ENCODE data around the gene PCDHA1.
A peak's percentile ranks its signal among the peaks of the same experiment; 100 is the strongest.
"Not testable (repeated sequence)": the region's sequence is repeated elsewhere in the genome, so short reads cannot be mapped to it uniquely, and the experiment has no call there.

PCDHA1 gene

DNA sequence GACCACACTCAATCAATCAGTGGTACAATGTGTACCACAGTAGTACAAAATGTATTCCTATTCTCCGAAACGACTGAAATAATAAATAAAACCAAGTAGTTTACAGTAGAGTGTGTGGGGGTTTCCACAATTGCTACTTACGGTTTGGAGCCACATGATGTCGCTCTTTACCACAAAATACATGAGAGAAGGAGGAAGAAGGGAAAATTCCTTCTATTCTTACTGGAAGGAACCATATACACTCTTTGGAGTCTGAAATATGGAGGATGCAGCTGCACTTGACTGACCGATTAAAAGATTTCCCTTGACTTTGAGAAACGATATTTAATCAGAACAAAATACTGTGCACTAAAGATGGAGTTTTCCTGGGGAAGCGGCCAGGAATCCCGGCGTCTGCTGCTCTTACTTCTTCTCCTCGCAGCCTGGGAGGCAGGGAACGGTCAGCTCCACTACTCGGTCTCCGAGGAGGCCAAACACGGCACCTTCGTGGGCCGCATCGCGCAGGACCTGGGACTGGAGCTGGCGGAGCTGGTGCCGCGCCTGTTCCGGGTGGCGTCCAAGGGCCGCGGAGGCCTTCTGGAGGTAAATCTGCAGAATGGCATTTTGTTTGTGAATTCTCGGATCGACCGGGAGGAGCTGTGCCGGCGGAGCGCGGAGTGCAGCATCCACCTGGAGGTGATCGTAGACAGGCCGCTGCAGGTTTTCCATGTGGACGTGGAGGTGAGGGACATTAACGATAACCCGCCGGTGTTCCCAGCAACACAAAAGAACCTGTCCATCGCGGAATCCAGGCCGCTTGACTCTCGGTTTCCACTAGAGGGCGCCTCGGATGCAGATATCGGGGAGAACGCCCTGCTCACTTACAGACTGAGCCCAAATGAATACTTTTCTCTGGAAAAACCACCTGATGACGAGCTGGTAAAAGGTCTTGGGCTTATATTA, 21.2 kb downstream of the PCDHA1 start, which contains the start of gene PCDHA4:
Gene PCDHA4 (plus strand): TSS at position 235 of the 942 bp plus-strand sequence.
- no peak within 1 kb of the TSS for H3K4me3 ChIP-seq (ENCODE audit: low read length)
- no peak for DNase-seq (ENCODE audit: low read depth, low spot score)

DNA sequence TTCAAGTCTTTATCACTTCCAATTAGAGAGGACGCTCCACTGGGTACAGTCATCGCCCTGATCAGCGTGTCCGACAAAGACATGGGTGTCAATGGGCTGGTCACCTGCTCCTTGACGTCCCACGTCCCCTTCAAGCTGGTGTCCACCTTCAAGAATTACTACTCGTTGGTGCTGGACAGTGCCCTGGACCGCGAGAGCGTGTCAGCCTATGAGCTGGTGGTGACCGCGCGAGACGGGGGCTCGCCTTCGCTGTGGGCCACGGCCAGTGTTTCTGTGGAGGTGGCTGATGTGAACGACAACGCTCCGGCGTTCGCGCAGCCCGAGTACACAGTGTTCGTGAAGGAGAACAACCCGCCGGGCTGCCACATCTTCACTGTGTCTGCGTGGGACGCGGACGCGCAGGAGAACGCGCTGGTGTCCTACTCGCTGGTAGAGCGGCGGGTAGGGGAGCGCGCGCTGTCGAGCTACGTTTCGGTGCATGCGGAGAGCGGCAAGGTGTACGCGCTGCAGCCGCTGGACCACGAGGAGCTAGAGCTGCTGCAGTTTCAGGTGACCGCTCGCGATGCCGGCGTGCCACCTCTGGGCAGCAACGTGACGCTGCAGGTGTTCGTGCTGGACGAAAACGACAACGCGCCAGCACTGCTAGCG, 22.4 kb downstream of the PCDHA1 start:
- not testable (repeated sequence) for DNase-seq (ENCODE audit: low read depth, low spot score); H3K4me3 ChIP-seq (ENCODE audit: low read length)

DNA sequence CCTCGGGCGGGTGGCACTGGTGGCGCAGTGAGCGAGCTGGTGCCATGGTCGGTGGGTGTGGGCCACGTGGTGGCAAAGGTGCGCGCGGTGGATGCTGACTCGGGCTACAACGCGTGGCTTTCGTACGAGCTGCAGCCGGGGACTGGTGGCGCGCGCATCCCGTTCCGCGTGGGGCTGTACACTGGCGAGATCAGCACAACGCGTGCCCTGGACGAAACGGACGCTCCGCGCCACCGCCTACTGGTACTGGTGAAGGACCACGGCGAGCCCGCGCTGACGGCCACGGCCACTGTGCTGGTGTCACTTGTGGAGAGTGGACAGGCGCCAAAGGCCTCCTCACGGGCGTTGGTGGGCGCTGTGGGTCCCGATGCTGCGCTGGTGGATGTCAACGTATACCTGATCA, 22.9 kb downstream of the PCDHA1 start:
- H3K4me3 ChIP-seq (ENCODE audit: low read length) = no peak overlapping the region
- DNase-seq (ENCODE audit: low read depth, low spot score) = no peak

DNA sequence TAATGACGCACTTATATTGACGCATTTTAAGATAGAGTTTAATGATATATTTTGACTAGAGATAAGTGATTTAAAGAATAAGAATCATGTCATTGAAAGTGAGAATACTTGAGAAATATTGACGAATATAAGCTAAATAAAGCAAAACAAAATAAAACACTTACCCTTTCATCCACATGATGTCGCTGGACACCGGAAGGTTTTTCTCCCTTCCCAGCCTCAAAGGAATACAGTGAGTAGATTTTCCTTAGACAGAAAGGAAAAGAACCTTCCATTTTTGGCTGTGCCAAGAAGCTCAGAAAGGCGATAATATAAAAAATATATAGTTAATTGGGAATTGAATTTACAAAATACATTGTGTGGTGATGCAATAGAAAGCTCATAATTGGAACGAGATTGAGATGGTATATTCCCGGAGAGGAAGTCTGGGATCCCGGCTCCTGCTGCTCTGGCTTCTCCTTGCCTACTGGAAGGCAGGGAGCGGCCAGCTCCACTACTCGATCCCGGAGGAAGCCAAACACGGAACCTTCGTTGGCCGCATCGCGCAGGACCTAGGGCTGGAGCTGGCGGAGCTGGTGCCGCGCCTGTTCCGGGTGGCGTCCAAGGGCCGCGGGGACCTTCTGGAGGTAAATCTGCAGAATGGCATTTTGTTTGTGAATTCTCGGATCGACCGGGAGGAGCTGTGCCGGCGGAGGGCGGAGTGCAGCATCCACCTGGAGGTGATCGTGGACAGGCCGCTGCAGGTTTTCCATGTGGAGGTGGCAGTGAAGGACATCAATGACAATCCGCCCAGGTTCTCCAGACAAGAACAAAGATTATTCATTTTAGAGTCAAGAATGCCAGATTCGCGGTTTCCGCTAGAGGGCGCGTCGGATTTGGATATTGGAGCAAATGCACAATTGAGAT, 35.7 kb downstream of the PCDHA1 start, which contains the start of gene PCDHA5:
Gene PCDHA5 (plus strand): TSS at position 239 of the 906 bp plus-strand sequence.
- peak; percentile 37 for DNase-seq (ENCODE audit: low read depth, low spot score)
- H3K4me3 ChIP-seq (ENCODE audit: low read length) = no peak within 1 kb of the TSS

DNA sequence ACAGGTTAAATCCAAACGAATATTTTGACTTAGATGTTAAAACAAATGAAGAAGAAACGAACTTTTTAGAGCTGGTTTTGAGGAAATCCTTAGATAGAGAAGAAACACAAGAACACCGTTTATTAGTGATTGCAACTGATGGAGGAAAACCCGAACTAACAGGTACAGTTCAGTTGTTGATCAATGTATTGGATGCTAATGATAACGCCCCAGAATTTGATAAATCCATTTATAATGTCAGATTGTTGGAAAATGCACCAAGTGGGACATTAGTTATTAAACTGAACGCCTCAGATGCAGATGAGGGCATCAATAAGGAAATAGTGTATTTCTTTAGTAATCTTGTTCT, 36.3 kb downstream of the PCDHA1 start:
- no peak overlapping the region for H3K4me3 ChIP-seq (ENCODE audit: low read length)
- DNase-seq (ENCODE audit: low read depth, low spot score) = no peak

DNA sequence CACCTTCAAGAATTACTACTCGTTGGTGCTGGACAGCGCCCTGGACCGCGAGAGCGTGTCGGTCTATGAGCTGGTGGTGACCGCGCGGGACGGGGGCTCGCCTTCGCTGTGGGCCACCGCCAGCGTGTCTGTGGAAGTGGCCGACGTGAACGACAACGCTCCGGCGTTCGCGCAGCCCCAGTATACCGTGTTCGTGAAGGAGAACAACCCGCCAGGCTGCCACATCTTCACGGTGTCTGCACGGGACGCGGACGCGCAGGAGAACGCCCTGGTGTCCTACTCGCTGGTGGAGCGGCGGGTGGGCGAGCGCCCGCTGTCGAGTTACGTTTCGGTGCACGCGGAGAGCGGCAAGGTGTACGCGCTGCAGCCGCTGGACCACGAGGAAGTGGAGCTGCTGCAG, 37.0 kb downstream of the PCDHA1 start:
- not testable (repeated sequence) for H3K4me3 ChIP-seq (ENCODE audit: low read length); DNase-seq (ENCODE audit: low read depth, low spot score)

DNA sequence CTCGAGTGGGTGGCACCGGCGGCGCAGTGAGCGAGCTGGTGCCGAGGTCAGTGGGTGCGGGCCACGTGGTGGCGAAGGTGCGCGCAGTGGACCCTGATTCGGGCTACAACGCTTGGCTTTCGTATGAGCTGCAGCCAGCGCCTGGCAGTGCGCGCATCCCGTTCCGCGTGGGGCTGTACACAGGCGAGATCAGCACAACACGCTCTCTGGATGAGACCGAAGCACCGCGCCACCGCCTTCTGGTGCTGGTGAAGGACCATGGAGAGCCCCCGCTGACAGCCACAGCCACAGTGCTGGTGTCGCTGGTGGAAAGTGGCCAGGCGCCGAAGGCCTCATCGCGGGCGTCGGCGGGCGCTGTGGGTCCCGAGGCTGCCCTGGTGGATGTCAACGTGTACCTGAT, 37.5 kb downstream of the PCDHA1 start:
- H3K4me3 ChIP-seq (ENCODE audit: low read length) = no peak overlapping the region
- DNase-seq (ENCODE audit: low read depth, low spot score) = no peak

DNA sequence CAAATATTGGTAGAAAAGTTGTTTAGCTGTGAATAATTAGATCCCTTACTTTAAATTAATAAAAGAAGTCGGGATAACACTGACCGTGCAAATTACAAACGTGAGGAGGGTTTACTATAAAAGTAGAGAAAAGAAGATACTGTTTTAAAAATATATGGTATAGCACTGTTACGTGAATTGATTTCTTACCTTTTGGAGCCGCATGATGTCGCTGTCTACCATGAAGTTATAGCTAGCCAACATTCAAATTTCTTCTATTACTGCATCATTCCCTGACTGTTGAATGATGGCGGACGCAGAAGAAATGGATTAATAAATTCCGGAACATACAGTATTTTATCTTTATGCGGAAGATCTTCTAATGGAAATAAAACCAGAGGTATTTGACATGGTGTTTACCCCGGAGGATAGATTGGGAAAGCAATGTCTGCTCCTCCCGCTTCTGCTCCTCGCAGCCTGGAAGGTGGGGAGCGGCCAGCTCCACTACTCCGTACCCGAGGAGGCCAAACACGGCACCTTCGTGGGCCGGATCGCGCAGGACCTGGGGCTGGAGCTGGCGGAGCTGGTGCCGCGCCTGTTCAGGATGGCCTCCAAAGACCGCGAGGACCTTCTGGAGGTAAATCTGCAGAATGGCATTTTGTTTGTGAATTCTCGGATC, 41.9 kb downstream of the PCDHA1 start, which contains the start of gene PCDHA6:
Gene PCDHA6 (plus strand): TSS at position 257 of the 658 bp plus-strand sequence. CDS start 132 bp downstream, at position 389.
- no peak for DNase-seq (ENCODE audit: low read depth, low spot score)
- H3K4me3 ChIP-seq (ENCODE audit: low read length) = no peak within 1 kb of the TSS

DNA sequence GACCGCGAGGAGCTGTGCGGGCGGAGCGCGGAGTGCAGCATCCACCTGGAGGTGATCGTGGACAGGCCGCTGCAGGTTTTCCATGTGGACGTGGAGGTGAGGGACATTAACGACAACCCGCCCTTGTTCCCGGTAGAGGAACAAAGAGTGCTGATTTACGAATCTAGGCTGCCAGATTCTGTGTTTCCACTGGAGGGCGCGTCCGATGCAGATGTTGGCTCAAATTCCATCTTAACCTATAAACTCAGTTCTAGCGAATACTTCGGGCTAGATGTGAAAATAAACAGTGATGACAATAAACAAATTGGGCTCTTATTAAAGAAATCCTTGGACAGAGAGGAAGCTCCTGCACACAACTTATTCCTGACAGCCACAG, 42.4 kb downstream of the PCDHA1 start:
- no peak overlapping the region for H3K4me3 ChIP-seq (ENCODE audit: low read length)
- no peak for DNase-seq (ENCODE audit: low read depth, low spot score)

DNA sequence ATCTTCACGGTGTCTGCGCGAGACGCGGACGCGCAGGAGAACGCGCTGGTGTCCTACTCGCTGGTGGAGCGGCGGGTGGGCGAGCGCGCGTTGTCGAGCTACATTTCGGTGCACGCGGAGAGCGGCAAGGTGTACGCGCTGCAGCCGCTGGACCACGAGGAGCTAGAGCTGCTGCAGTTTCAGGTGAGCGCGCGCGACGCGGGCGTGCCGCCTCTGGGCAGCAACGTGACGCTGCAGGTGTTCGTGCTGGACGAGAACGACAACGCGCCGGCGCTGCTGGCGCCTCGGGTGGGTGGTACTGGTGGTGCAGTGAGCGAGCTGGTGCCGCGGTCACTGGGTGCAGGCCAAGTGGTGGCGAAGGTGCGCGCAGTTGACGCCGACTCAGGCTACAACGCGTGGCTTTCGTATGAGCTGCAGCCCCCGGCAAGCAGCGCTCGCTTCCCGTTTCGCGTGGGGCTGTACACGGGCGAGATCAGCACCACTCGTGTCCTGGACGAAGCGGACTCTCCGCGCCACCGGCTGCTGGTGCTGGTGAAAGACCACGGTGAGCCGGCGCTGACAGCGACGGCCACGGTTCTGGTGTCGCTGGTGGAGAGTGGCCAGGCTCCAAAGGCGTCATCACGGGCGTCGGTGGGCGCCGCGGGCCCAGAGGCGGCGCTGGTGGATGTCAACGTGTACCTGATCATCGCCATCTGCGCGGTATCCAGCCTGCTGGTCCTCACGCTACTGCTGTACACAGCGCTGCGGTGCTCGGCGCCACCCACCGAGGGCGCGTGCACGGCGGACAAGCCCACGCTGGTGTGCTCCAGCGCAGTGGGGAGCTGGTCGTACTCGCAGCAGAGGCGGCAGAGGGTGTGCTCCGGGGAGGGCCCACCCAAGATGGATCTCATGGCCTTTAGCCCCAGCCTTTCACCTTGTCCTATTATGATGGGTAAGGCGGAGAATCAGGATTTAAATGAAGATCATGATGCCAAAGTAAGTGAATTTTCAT, 43.9 kb downstream of the PCDHA1 start:
- DNase-seq (ENCODE audit: low read depth, low spot score); H3K4me3 ChIP-seq (ENCODE audit: low read length): not testable (repeated sequence)

DNA sequence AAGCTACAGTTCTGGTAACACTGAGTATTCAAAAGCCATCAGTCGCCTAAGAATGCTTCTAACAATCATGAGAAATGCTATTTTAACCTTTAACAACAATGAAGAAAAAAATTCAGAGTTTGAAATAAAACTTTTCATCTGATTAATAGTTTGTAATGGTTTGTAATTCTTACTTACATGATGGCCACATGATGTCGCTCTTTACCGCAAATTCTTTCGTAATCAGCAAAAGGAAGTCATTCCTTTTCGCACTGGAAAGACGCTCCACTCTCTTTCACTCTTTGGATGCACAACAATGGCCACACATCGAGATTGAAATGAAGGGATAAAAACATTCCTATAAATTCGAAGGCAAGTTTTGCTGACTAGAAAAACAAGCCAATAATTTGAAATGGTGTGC, 48.1 kb downstream of the PCDHA1 start, which contains the start of gene PCDHA7:
Gene PCDHA7 (plus strand): TSS at position 277 of the 400 bp plus-strand sequence. CDS start 115 bp downstream, at position 392.
- DNase-seq (ENCODE audit: low read depth, low spot score) = no peak
- H3K4me3 ChIP-seq (ENCODE audit: low read length) = no peak within 1 kb of the TSS

DNA sequence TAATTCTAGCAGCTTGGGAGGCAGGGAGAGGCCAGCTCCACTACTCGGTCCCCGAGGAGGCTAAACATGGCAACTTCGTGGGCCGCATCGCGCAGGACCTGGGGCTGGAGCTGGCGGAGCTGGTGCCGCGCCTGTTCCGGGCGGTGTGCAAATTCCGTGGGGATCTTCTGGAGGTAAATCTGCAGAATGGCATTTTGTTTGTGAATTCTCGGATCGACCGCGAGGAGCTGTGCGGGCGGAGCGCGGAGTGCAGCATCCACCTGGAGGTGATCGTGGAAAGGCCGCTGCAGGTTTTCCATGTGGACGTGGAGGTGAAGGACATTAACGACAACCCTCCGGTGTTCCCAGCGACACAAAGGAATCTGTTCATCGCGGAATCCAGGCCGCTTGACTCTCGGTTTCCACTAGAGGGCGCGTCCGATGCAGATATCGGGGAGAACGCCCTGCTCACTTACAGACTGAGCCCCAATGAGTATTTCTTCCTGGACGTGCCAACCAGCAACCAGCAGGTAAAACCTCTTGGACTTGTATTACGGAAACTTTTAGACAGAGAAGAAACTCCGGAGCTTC, 48.6 kb downstream of the PCDHA1 start:
- not testable (repeated sequence) for DNase-seq (ENCODE audit: low read depth, low spot score); H3K4me3 ChIP-seq (ENCODE audit: low read length)

DNA sequence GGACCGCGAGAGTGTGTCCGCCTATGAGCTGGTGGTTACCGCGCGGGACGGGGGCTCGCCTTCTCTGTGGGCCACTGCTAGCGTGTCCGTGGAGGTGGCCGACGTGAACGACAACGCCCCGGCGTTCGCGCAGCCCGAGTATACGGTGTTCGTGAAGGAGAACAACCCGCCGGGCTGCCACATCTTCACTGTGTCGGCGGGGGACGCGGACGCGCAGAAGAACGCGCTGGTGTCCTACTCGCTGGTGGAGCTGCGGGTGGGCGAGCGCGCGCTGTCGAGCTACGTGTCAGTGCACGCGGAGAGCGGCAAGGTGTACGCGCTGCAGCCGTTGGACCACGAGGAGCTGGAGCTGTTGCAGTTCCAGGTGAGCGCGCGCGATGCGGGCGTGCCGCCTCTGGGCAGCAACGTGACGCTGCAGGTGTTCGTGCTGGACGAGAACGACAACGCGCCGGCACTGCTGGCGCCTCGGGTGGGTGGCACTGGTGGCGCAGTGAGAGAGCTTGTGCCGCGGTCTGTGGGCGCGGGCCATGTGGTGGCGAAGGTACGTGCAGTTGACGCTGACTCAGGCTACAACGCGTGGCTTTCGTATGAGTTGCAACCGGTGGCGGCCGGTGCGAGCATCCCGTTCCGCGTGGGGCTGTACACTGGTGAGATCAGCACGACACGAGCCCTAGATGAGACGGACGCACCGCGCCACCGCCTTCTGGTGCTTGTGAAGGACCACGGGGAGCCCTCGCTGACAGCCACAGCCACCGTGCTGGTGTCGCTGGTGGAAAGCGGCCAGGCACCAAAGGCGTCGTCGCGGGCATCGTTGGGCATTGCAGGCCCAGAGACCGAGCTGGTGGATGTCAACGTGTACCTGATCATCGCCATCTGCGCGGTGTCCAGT, 49.9 kb downstream of the PCDHA1 start:
- DNase-seq (ENCODE audit: low read depth, low spot score) = no peak
- no peak overlapping the region for H3K4me3 ChIP-seq (ENCODE audit: low read length)

DNA sequence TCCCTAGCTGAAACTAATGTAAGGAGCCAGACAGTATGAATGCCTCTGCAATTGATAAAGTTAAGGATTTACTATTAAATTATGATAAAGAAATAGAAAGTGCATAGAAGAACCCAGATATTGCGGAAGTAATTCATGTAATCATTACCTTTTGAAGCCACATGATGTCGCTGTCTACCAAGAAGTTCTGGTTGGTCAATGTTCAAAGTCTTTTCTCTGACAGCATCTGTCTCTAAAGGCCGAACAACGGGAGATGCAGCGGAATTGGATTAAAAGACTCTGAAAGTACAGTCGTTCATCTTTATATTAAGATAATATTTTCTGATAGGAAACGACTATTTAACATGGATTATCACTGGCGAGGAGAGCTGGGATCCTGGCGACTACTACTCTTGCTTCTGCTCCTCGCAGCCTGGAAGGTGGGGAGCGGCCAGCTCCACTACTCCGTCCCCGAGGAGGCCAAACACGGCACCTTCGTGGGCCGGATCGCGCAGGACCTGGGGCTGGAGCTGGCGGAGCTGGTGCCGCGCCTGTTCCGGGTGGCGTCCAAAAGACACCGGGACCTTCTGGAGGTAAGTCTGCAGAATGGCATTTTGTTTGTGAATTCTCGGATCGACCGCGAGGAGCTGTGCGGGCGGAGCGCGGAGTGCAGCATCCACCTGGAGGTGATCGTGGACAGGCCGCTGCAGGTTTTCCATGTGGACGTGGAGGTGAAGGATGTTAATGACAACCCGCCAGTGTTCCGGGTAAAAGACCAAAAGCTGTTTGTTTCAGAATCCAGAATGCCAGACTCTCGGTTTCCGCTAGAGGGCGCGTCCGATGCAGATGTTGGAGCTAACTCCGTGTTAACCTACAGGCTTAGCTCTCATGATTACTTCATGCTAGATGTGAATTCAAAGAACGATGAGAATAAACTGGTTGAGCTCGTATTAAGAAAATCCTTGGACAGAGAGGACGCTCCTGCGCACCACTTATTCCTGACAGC, 55.3 kb downstream of the PCDHA1 start, which contains the start of gene PCDHA8:
Gene PCDHA8 (plus strand): TSS at position 210 of the 985 bp plus-strand sequence. CDS start 135 bp downstream, at position 345.
- DNase-seq (ENCODE audit: low read depth, low spot score) = peak; percentile 42
- peak within 1 kb of the TSS; percentile 32 for H3K4me3 ChIP-seq (ENCODE audit: low read length)
